HG02623 (cell line): ENCODE data around the gene CEP192.

Experiments
- ATAC-seq: cut with Tn5 transposase; IDR thresholded peaks from one replicate; pipeline ENCODE4 v1.9.1; 2021; ENCODE audit warnings: moderate library complexity; ENCODE audit not compliant: unreplicated experiment

CEP192 gene

DNA sequence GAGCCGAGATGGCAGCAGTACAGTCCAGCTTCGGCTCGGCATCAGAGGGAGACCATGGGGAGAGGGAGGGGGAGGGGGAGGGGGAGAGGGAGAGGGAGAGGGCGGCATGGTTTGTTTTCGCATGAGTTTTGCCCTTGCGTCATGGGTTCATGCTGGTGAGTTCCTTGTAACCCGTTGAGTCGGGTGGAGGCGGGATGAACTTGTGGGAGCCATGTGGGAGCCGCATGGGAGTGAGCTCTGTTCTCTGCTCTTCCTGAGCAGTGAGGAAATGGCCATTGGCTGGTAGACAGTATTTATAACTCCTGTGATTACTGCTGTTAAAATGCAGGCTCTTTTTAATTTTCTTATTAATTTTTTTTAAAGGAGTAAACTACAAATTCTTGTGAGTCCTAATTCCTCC lies 108.0 kb downstream of the CEP192 start:
- no peak for ATAC-seq

DNA sequence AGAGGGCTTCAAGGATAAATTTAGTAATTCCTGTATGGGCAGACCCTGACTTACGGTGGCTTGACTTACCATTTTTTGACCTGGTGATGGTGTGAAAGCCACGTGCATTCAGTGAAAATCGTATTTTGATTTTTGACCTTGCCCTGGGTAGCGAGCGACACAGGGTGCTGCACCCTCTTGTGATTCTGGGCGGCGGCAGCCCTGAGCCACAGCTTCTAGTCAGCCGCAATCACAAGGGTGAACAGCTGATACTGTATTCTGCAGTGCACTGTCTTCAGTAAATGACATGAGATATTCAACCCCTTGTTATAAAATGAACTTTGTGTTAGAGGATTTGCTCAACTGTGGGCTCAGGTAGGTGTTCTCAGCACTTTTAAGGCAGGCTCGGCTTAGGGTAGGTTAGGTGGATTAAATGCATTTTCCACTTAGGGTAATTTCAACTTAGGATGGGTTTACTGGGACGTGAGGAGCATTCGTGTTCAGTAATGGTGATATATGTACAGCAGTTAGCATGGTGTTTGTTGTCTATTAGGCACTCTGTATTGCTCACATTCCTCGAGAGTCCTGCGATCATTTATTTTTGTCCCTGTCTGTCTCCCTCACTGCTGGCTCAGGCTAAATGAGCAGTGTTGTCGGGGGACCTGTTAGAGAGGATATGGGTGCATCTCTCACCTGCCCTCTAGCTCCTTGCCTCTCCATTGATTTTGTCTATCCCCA lies 109.9 kb downstream of the CEP192 start:
- ATAC-seq = no peak

DNA sequence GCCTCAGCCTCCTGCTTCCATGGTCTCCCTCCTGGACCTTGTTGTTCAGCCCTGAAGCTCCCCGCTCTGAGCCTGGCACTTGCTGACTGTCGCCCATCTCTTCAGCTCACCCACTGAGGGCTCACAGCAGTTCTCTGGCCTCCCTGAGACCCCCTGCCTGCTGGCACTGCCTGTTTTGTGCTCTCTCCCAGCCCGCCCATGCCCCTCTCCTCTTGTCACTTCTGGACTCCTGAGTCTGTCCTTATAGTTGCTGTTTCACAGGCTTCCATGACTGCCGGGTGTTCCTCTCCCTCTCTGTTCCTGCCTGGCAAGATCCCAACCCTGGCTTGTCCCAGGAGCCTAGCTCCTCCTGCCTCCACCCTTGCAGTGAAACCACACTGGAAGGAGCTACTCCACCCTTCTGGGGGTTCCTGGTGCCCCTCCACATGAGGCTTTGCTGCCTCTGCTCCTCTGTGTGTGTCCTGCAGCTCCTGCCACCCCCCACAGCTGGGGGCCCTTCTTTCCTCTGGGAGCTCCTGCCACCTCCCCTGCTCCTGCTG lies 110.6 kb downstream of the CEP192 start:
- ATAC-seq = no peak

DNA sequence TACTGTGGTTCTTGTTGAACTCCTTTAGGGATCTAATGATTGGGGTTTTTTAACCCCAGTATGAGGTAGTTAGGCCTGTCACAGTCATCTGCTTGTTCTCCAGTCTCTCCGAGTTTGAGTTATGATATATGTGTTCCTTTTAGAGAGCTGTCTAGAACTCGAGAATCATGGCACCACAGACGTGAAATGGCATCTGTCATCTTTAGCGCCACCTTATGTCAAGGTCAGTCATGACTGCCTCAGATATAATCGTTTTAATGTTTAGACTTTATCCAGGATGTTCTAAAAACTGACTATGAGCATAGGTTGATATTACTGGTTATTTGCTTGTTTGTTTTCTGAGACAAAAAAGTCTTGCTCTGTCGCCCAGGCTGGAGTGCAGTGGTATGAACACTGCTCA lies 112.2 kb downstream of the CEP192 start:
- no peak for ATAC-seq

DNA sequence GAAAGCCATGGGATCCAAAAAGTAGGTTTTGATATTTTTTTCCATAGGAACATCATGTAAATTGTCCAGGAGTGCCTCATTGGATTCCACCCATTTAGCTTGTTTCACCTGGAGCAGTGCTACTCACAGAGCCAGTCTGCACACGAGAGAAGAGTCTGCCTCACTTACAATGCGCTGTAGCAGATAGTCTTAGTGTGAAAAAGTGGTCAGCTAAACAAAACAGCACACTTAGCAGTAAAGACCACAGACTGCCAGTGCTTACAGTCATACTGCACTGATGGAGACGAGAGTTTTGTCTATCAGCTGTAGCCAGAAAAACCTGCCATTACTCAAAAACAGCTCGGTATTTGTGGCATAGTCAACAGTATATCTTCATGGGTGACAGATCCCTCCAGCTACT lies 113.9 kb downstream of the CEP192 start:
- no peak for ATAC-seq

DNA sequence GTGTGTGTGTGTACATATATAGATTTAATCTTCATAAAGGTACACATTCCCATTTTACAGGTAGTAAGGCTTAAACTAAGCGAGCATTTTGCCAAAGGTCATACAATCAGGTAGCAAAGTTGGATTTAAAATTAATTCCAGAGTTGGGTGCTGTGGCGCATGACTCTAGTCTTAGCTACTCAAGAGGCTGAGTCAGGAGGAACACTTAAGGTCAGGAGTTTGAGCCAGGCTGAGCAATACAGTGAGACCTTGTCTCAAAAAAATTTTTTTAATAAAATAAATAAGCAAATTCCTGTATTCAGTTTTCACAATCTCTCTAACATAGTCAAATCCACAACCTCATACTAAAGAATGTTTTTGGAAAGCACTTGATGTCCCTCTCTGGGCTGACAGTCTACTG lies 115.9 kb downstream of the CEP192 start:
- no peak for ATAC-seq

DNA sequence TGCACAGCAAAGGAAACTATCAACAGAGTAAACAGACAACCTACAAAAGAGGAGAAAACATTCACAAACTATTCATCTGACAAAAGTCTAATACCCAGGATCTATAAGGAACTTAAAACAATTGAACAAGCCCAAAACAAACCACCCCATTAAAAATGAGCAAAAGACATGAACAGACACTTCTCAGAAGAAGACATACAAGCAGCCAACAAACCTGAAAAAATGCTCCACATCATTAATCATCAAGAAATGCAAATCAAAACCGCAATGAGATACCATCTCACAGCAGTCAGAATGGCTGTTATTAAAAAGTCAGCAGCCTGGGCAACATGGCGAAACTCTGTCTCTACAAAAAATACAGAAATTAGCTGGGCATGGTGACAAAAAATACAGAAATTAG lies 117.2 kb downstream of the CEP192 start:
- no peak for ATAC-seq

DNA sequence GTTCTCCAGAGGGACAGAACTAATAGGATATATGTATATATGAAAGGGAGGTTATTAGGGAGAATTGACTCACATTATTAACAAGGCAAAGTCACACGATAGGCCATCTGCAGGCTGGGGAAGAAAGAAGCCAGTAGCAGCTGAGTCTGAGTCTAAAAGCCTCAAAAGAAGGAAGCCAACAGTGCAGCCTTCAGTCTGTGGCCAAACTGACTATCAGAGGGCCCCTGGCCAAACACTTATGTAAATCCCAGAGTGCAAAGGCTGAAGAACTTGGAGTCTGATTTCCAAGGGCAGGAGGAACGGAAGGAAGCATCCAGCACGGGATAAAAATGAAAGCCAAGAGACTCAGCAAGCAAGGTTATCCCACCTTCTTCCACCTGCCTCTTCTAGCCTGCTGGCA lies 119.4 kb downstream of the CEP192 start:
- no peak for ATAC-seq

DNA sequence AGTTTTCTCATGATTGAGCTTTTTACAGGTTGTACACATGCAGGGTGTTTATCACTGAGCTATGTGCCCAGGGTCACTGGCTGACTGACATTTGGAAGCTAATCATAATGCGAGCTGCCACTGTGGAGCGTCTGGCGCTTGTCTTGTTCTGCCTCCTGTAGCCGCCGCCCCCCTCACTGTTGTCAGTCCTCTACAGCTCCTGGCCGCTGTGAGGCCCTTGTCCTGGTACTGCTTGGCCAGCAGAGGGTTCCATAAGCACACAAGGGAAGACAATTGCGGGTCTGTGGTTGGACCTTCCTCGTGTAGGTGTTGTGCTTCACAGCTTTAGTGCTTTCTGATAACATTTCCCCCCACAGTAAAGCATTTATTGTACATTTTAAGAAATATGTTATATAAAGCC lies 121.8 kb downstream of the CEP192 start:
- no peak for ATAC-seq

DNA sequence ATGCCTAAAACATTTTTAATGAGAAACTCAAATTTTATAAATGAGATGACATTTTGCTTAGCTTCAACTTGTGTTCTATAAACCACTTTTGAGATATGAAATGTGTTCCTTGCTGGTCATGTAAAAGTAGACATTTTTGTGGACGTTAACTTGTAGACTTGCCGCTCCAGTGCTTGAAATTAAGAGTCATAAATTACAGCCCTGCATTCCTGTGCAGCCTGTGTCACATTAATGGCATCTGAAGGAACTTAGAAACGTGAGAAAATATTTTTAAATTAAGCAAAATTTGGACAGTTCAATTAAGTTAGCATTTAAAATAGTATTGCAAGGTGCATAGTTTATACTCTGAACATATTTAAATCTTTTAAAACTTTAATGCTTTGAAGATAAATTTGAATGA lies 129.1 kb downstream of the CEP192 start:
- ATAC-seq = no peak

DNA sequence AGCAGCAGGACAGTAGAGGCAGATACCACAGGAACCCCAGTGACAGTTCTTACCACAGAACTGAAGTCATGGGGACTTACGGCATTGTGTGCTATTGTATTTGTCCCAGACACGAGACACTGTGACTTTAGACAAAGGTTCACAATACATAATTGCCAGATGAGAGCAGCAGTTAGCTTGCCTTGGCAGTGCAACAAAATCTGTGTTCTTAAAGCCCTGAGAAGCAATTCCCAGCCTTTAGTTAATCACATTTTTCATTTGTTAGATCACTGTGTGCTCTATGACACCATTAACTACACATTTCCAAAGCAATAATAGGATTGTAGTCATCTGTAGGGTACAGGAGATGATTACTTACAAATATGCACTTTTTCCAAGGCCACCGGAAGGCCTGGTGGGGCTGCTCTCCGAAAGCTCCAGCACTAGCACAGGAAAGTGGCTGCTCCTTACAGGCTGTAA lies 129.8 kb downstream of the CEP192 start:
- no peak for ATAC-seq

DNA sequence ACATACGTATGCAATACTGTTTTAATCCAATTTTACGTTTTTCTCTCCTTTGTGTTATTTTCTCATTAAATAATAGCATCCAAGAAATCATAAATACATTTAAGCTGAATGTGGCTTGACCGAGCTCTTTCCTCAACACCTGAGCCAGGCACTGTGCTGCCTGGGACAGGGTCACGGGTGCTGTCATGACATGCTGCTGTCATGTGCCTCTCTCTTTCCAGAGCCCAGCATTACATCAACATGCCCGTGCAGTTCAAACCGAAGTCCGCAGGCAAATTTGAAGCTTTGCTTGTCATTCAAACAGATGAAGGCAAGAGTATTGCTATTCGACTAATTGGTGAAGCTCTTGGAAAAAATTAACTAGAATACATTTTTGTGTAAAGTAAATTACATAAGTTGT lies 133.2 kb downstream of the CEP192 start:
- no peak for ATAC-seq

DNA sequence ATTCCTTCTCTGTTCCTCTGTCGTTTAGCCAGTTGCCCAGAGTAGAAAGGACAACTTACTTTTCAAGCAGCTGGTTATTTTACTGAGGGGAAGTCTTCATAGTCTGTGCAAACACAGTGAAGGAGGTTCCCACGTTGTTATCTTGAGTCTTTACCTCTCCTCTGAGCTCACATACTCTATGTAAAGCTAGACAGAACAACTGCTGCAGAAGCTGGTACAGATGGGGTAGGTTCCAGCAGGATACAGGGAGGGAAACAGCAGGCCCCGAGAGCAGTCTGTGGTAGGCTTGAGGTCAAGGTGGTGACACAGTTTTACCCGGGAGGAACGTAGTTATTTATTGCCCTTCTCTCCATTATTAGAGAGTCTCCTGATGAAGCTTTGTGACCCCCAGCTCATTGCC lies 134.0 kb downstream of the CEP192 start:
- no peak for ATAC-seq

DNA sequence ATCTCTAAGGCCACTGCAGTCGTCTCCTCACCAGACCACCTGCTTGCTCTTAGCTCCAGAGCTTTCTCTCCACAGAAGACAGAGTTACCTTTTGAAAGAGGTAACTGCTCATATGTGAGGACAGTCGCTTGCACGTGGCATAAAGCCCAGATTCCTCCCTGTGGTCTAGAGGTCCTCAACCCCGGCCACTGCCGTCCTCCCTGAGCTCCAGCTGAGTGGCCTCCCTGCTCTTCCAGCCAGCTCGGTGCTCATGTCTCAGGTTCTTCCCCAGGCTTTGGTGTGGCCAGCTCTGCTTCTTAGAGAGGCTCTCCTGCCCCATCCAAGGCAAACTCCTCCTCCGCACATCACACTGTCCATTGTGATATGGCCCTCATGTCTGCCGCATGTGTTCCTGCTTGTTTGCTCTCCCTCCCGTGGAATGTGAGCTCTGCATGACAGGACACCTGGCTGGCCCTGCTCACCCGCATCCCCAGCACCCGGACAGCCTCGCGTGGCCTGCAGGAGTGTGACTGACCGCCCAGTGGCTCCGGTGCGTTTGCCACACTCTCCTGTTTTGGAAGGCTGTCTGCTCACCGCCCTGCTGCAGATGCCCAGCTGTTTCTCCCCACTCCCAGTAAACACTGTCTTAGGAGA lies 135.9 kb downstream of the CEP192 start:
- no peak for ATAC-seq

DNA sequence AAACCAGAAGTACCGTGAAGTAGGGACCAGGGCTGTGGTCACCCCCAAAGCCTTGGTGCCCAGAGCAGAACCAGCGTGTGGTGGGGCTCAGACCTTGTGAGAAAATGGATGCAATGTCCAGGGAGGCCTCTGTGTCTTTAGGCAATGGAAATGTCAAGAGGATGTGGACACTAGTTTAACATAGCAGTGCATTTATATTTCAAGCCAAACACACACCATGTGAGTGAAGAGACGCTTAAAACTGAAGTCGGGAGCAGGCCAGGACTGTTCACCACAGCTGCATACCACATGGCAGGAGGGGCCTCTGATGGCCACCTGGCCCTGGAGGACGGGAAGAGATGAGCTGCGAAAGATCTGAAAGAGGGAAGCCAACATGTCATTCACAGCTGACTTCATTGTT lies 140.1 kb downstream of the CEP192 start:
- ATAC-seq = no peak

DNA sequence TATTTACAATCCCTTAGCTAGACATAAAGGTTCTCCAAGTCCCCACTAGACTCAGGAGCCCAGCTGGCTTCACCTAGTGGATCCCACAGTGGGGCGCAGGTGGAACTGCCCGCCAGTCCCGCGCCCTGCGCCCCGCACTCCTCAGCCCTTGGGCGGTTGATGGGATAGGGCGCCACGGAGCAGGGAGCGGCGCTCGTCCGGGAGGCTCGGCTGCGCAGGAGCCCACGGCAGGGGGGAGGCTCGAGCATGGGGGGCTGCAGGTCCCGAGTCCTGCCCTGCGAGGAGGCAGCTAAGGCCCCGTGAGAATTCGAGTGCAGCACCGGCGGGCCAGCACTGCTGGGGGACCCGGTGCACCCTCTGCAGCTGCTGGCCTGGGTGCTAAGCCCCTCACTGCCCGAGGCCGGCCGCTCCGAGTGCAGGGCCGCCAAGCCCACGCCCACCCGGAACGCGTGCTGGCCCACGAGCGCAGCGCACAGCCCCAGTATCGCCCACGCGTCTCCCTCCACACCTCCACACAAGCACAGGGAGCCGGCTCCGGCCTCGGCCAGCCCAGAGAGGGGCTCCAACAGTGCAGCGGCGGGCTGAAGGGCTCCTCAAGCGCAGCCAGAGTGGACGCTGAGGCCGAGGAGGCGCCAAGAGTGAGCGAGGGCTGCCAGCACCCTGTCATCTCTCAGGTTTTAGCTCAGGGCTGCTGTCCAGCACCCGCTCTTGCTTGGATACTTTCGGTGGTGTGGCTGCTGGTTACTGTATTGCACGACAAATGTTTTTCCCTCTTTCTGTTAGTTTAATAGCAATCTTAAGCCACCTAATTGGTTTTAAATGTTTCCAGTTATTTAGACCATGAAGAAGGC lies 143.6 kb downstream of the CEP192 start:
- no peak for ATAC-seq

DNA sequence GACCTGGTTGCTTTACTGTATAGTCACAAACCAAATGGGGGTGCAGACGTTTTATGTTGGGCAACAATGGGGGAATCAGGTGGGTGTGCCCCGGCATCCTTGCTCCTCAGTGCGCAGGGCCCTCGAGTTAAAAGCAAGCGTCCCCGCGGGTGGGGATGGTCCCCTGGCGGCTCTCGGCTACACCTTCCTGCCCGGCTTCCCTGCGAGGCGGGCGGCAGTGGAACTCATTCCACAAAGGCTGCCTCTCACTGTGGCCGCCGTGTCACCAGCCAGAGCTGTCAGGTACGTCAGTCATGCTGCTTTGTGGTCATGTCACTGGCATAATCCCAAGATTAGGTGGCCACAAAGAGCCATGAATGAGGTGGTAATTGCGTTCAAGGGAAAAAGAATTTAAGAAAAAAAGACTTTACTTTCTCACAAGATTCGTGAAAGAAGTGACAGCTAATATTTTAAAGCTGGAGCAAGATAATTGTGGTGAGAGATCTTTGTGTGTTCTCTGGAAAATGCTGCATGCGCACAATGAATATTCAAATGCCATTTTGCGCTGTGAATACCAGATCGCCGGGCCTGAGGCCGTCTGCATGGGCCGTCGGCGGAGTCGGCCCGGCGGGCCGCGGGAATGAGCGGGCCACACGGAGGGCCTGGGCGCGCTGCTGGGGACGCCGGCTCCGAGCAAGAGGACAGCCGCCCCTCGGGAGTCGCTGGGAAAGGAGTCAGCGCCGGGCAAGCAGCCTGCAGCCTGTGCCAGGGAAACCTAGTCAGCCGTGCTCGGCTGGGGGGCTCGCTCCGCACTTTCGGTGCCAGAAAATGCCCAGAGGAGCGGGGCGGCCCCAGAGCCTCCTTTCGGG lies 145.1 kb downstream of the CEP192 start:
- ATAC-seq = no peak

DNA sequence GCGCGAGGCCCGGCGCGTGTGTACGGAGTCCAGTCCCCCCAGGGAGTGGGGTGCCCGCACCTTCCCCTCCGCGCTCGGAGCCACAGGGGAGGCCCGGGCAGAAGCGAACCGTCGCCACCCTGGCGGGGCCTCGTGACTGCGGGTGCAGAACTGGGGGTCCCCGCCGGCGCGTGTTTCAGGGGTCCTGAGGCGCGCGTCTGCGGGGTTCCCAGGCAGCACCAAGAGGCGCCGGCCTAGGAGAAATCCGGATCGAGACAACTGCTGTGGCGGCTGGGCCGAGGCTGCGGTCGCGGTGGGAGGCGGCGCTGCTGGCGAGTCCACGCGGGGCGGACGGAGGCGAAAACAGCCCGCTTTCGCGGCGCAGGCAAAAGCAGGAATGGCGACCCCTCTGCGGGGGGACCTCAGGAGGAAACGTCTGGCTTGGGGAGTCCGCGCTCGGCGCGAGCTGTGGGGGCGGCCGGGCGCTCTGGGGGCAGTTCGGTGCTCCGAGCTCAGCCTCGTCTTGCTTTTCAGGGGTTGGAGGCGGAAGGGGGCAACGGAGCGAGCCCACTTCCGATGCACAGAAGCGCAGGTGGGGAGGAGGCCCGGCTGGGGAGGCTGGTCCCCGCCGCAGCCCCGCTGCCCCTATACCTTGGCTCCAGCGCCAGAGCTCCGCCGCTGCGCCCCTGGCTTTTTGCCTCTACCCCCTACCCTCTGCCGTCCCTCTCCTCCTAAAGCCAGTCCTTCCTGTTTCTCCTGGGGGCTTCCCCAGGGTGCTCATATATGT lies 145.9 kb downstream of the CEP192 start:
- no peak for ATAC-seq

DNA sequence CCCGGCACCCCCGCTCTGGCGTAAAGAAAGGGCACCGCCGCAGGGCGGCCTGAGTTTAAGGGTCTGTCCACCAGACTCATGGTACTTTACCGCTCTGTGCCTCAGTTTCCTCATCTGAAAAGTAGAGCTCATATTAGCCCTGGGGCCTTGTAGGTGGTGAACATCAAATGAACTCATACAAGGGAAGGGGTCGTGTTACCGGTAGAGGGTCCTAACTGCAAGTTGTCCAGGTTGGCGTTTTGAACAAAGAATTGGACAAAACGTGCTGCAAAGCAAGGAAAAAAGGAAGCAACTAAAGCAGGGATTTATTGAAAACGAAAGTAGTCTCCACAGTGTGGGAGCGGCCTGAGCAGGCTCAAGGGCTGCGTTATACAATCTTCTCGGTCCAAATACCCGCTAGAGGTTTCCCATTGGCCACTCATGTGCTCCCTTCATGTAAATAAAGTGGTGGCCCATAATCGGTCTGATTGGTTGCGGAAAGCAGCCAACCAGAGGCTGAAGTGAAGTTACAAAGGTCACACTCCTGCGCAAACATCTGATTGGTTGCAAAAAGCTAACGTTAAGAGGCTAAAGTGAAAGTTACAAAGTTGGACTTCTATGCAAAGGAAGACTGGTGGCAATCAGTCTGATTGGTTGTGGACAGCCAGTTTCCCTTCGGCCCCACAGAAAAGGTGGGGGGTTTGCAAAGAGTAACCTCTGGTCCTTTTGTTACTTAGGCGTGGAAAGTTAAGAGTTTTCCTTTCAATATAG lies 146.7 kb downstream of the CEP192 start:
- ATAC-seq = peak; percentile 49
